SKM-1 (cell line): Measurements from ENCODE around the gene RFK.
"Not testable (repeated sequence)": the region's sequence is repeated elsewhere in the genome, so short reads cannot be mapped to it uniquely, and the experiment has no call there.

Experiments
- DNase-seq: peaks from one replicate; lab custom pipeline; 2025; ENCODE audit not compliant: unreplicated experiment; lab: John Stamatoyannopoulos, UW

Gene RFK

GRCh38 chr9:76371901-76372300, 22.3 kb downstream of the RFK start:
- DNase-seq = no peak

GRCh38 chr9:76370396-76371023, 23.7 kb downstream of the RFK start:
- DNase-seq = no peak

GRCh38 chr9:76369583-76369982, 24.6 kb downstream of the RFK start:
- DNase-seq = no peak

GRCh38 chr9:76366275-76366674, 28.0 kb downstream of the RFK start:
- DNase-seq = no peak

GRCh38 chr9:76365028-76365427, 29.2 kb downstream of the RFK start:
- DNase-seq = no peak

GRCh38 chr9:76363032-76363395, 31.2 kb downstream of the RFK start:
- no peak for DNase-seq

GRCh38 chr9:76362332-76363031, 31.7 kb downstream of the RFK start:
- not testable (repeated sequence) for DNase-seq

- DNase-seq = no peak
Measured at GRCh38 chr9:76359766-76360165, 34.5 kb downstream of the RFK start.

GRCh38 chr9:76359365-76359764, 34.9 kb downstream of the RFK start:
- DNase-seq = no peak

- peak; percentile 2 for DNase-seq
Measured at GRCh38 chr9:76358628-76359280, 35.5 kb downstream of the RFK start.

GRCh38 chr9:76357555-76357954, 36.7 kb downstream of the RFK start:
- no peak for DNase-seq

GRCh38 chr9:76355886-76356285, 38.3 kb downstream of the RFK start:
- no peak for DNase-seq

GRCh38 chr9:76354221-76354620, 40.0 kb downstream of the RFK start:
- DNase-seq = no peak

- DNase-seq = no peak
Measured at GRCh38 chr9:76353280-76353679, 40.9 kb downstream of the RFK start.

GRCh38 chr9:76352026-76352620, 42.1 kb downstream of the RFK start:
- DNase-seq = no peak

GRCh38 chr9:76351006-76351405, 43.2 kb downstream of the RFK start:
- DNase-seq = no peak

GRCh38 chr9:76349865-76350264, 44.4 kb downstream of the RFK start:
- DNase-seq = no peak

- DNase-seq = no peak
Measured at GRCh38 chr9:76342858-76343257, 51.4 kb downstream of the RFK start.

- no peak for DNase-seq
Measured at GRCh38 chr9:76342201-76342600, 52.0 kb downstream of the RFK start.

- DNase-seq = no peak
Measured at GRCh38 chr9:76341616-76342015, 52.6 kb downstream of the RFK start.

GRCh38 chr9:76338418-76338817, 55.8 kb downstream of the RFK start:
- no peak for DNase-seq

- DNase-seq = no peak
Measured at GRCh38 chr9:76336027-76336426, 58.2 kb downstream of the RFK start.
